Prostate gland (tissue), 2 donors: ENCODE results near the gene EGF. TPM values are rescaled to one million over a fixed set of nuclear protein-coding genes. Genes with fewer than 3 reads are reported as not detected.
"Not testable (repeated sequence)": the region's sequence is repeated elsewhere in the genome, so short reads cannot be mapped to it uniquely, and the experiment has no call there.

Experiments used
- DNase-seq: peaks from one replicate; pipeline ENCODE4 v3.0.0-alpha.2; 2019; ENCODE audit warnings: low spot score
- H3K27ac ChIP-seq, 2 donors: fragments of 200-600 bp; sonication (generic); 2 replicates each; pipeline ENCODE4 v1.5.1; 2017 to 2019
- H3K27me3 ChIP-seq: fragments of 200-600 bp; sonication (generic); replicated peaks from 2 replicates; pipeline ENCODE4 v1.5.1; 2019; ENCODE audit not compliant: insufficient read depth
- H3K36me3 ChIP-seq, 2 donors: fragments of 200-600 bp; sonication (generic); 1 replicate in 1 of 2; 2 replicates in 1 of 2; pipeline versions ENCODE4 v1.5.1 to v1.8.1; 2017 to 2019
- H3K4me1 ChIP-seq: fragments of 200-600 bp; sonication (generic); replicated peaks from 2 replicates; pipeline ENCODE4 v1.5.1; 2019
- H3K4me3 ChIP-seq, 2 donors: fragments of 200-600 bp; sonication (generic); 2 replicates each; pipeline ENCODE4 v1.5.1; 2017 to 2019
- H3K9me3 ChIP-seq: fragments of 200-600 bp; sonication (generic); 2 replicates; pipeline ENCODE4 v1.5.1; 2017
- POLR2A ChIP-seq: fragments of 450-650 bp; IDR thresholded peaks from one replicate; pipeline ENCODE4 v1.6.1; 2016; ENCODE audit warnings: antibody characterized with exemption, mild to moderate bottlenecking
- POLR2AphosphoS5 ChIP-seq: sonication (generic); formaldehyde crosslinking; IDR thresholded peaks from one replicate; pipeline ENCODE4 v1.6.1; 2017; ENCODE audit warnings: antibody characterized with exemption
- WGBS: methylation state at CpG from one replicate; pipeline ENCODE4 v1.1.5; 2018; 5-methylcytosine and 5-hydroxymethylcytosine counted together
- intact Hi-C: fragments of 100-400 bp; cut with DNase I; formaldehyde crosslinking; loops from one replicate; pipeline ENCODE4 v1.14.2; 2022
- total RNA-seq, 2 donors: library from RNA; depleted of rRNA; stranded (reverse); fragments of >200 nt; gene quantifications; one replicate each; pipeline ENCODE4 v1.1.0, GENCODE V29; 2016
- TF ChIP-seq, protein P1 (sequence below), 4 experiments: fragments of 200-600 bp in 2 of 4; fragments of 450-650 bp in 2 of 4; sonication (generic) in 2 of 4; IDR thresholded peaks; 1 replicate in 3 of 4; 2 replicates in 1 of 4; pipeline ENCODE4 v1.5.1; 2016 to 2019; ENCODE audit warnings: antibody characterized with exemption in 4 of 4, mild to moderate bottlenecking in 2 of 4, moderate library complexity in 2 of 4

EGF gene
- total RNA-seq, 2 donors from 2014 or later, result 1.9 to 8.5 TPM

DNA sequence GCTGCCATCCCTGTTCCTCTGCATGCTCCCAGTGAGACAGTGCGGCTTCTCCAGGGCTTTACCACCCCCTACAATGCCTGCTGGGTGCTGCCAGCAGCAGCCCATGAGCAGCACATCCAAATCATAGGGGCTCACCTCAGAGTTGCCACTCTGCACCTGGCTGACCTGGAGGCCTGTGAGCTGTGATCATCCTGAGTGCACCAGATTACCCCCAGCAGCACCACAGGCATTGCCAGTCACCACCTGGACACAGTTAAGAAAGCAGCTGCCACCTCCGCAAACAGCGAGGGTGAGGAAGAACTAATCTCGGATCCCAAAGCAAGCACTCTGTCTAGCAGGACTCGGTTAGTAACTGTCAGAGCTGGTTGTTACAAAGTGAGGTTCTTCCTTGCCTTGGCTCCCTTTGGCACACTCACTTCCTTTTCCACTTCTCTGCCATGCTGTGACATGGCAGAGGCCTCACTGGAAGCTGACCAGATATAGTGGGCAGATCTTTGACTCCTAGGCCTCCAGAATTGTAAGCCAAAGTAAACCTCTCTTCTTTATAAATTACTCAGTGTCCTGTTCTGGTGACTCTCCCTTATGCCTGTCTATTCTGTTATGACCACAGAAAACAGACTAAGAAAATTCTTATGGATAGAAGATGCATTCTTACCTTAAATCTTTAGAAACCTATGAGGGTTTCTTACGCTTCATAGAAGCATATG is 39.6 kb upstream of the EGF start:
- no peak for DNase-seq
- H3K36me3 ChIP-seq, result no peaks in the 10 kb centered on the region
- no peak for TF ChIP-seq POLR2AphosphoS5
- TF ChIP-seq, protein P1, sequence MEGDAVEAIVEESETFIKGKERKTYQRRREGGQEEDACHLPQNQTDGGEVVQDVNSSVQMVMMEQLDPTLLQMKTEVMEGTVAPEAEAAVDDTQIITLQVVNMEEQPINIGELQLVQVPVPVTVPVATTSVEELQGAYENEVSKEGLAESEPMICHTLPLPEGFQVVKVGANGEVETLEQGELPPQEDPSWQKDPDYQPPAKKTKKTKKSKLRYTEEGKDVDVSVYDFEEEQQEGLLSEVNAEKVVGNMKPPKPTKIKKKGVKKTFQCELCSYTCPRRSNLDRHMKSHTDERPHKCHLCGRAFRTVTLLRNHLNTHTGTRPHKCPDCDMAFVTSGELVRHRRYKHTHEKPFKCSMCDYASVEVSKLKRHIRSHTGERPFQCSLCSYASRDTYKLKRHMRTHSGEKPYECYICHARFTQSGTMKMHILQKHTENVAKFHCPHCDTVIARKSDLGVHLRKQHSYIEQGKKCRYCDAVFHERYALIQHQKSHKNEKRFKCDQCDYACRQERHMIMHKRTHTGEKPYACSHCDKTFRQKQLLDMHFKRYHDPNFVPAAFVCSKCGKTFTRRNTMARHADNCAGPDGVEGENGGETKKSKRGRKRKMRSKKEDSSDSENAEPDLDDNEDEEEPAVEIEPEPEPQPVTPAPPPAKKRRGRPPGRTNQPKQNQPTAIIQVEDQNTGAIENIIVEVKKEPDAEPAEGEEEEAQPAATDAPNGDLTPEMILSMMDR (IDR thresholded peaks at IDR 0.05), result no peak
- no peak for TF ChIP-seq POLR2A
- H3K27ac ChIP-seq, result peak overlapping the region in 1 of 2 donors; percentile 60
- WGBS, result 97% methylated on average over 6 of the region's 6 CpGs
- peaks cover 11% of the 10 kb centered on the region for H3K4me1 ChIP-seq
- H3K27me3 ChIP-seq, result no peaks in the 10 kb centered on the region
- intact Hi-C loops, result no loop called here
- H3K4me3 ChIP-seq, result no peak overlapping the region
- no peaks in the 10 kb centered on the region for H3K9me3 ChIP-seq

DNA sequence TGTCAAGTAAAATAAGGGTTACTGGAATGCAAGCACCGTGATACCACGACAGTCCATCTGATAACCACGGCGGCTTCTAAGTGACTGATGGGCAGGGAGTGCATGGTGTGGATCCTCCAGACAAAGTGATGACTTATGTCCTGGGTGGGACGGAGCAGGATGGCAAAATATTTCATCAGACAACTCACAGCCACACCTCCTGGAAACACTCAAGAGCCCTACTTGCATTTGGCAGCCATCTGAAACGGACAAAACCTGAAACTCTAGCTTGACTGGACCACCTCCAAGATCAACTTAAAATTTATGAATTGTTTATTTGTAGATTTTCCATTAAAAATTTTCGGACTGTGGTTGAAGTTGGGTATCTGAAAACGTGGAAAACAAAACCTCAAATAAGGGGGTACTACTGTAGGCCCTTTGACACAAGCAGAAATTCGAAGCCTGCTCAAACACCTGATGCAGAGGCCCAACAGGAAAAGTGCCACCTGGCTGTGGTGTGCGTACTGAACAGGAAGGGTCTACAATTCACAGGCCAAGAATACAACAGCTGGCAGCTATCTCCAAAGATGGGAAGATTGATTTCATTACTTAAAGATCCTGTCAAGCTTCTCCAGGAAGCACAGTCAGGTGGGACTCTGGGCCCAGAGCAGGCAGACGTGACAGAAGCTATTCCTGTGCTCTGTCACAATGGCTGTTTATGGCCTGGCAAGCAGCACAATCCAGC is 38.7 kb upstream of the EGF start:
- peaks cover 11% of the 10 kb centered on the region for H3K4me1 ChIP-seq
- WGBS, result 18% methylated on average over 11 of the region's 11 CpGs
- H3K27me3 ChIP-seq, result no peaks in the 10 kb centered on the region
- DNase-seq, result peak; percentile 63
- H3K4me3 ChIP-seq, result no peak overlapping the region
- no peaks in the 10 kb centered on the region for H3K36me3 ChIP-seq
- peak overlapping the region; percentile 56 to 60 for H3K27ac ChIP-seq
- TF ChIP-seq, protein P1 (IDR thresholded peaks at IDR 0.05), result peak in 1 of 4 experiments; percentile 18
- TF ChIP-seq POLR2A (no peak), POLR2AphosphoS5 (peak; percentile 23)
- intact Hi-C loops, result no loop called here
- H3K9me3 ChIP-seq, result no peaks in the 10 kb centered on the region

DNA sequence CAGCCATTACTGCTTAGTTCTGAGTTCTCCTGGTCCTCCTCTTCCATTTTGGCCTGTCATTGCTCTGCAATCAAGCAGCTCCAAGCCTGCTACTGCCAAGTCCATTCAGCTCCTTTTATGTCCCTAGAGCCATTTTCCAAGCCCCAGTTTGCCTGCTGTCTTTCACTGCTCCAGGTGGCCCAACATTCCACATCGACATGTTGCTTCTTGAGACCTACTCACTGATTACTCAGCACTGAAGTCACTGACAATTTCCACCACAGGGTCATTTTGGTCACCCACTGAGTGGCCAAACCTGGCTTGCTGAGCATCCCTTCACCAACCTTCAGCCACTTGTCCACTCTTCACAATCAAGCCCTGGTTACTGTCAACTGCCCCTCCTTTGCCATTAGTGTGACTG is 37.6 kb upstream of the EGF start:
- Histone ChIP-seq H3K9me3 (no peaks in the 10 kb centered on the region), H3K27me3 (no peaks in the 10 kb centered on the region), H3K4me1 (peaks cover 11% of the 10 kb centered on the region), H3K36me3 (no peaks in the 10 kb centered on the region), H3K4me3 (no peak overlapping the region), H3K27ac (no peak overlapping the region)
- DNase-seq, result no peak
- intact Hi-C loops, result no loop called here
- no peak for TF ChIP-seq POLR2AphosphoS5
- TF ChIP-seq, protein P1 (IDR thresholded peaks at IDR 0.05), result no peak
- TF ChIP-seq POLR2A, result no peak
- WGBS, result 92% methylated on average over 1 of the region's 1 CpG

DNA sequence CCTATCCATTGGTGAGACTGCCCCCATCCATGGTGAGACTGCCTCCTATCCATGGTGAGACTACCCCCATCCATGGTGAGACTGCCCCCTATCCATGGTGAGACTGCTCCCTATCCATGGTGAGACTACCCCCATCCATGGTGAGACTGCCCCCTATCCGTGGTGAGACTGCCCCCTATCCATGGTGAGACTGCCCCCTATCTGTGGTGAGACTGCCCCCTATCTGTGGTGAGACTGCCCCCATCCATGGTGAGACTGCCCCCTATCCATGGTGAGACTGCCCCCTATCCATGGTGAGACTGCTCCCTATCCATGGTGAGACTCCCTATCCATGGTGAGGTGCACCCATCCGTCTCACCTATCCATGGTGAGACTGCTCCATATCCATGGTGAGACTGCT is 37.1 kb upstream of the EGF start:
- H3K27ac ChIP-seq, H3K27me3 ChIP-seq, DNase-seq, H3K9me3 ChIP-seq, intact Hi-C loops, H3K4me3 ChIP-seq, H3K36me3 ChIP-seq: not testable (repeated sequence)
- 75% methylated on average over 2 of the region's 2 CpGs for WGBS
- peaks cover 11% of the 10 kb centered on the region for H3K4me1 ChIP-seq

DNA sequence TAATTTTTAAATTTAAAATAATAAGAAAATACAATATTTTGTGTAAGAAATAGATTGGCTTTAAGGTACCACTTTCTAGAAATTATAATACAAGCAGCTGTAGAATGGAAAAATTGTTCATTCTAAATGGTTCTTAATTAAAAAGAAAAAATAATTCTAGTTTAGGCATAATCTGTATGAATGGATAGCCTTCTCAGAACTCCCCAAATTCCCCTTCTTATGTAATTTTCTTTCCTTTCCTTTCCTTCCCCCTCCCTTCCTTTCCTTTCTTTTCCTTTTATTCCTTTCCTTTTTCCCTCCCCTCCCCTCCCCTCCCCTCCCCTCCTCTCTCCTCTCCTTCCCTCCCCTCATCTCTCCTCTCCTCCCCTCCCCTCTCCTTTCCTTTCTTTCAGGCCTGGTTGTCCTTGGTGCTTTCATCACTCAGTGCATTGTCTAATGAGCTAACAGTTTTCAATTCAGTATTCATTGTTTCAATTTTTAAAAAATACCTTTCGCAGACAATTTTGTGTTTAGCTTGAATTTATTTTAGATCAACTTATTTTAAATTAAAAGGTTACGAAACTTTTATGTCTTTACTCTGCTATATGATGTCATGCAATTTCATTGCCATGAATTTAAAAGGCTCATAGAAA is 35.9 kb upstream of the EGF start:
- Histone ChIP-seq H3K27ac (no peak overlapping the region), H3K4me3 (no peak overlapping the region), H3K4me1 (peaks cover 11% of the 10 kb centered on the region), H3K27me3 (no peaks in the 10 kb centered on the region), H3K36me3 (no peaks in the 10 kb centered on the region), H3K9me3 (no peaks in the 10 kb centered on the region)
- intact Hi-C loops, result no loop called here
- WGBS, result 85% methylated on average over 2 of the region's 2 CpGs
- DNase-seq, result no peak
- TF ChIP-seq POLR2AphosphoS5 (no peak), POLR2A (no peak)
- TF ChIP-seq, protein P1 (IDR thresholded peaks at IDR 0.05), result no peak
